Endothelial cell of umbilical vein (primary cell): Measurements from ENCODE around the gene USP48. TPM values are rescaled to one million over a fixed set of nuclear protein-coding genes. Genes with fewer than 3 reads are reported as not detected.

Experiments used
- BruUV-seq: library from RNA; stranded (reverse); fragments of 400-500 nt; replicated peaks from 2 replicates; lab custom pipeline; 2021; lab: Mats Ljungman, UMichigan
- CTCF ChIA-PET: fragments of 300-600, 350-600 bp; sonication (Branson Sonifier 250); formaldehyde crosslinking; loops from one replicate; lab custom pipeline; 2021; ENCODE audit warnings: antibody characterized with exemption, inconsistent platforms; lab: Charles Lee
- POLR2A ChIA-PET: fragments of 300-600, 350-600 bp; sonication (Branson Sonifier 250); formaldehyde crosslinking; loops from one replicate; lab custom pipeline; 2021; ENCODE audit warnings: antibody characterized with exemption, inconsistent platforms; lab: Charles Lee
- DNase-seq: peaks from one replicate; pipeline ENCODE4 v3.0.0-alpha.2; 2011; ENCODE audit warnings: low read depth, low spot score
- FAIRE-seq: peaks from 2 replicates; lab custom pipeline; 2011; peaks lifted over from hg19 to GRCh38; lab: Jason Lieb, UNC
- H2AFZ ChIP-seq: 2 replicates; pipeline ENCODE4 v1.6.0; 2012; ENCODE audit warnings: low read depth, low read length, control low read depth, inconsistent platforms
- H3K27ac ChIP-seq: 2 replicates; pipeline ENCODE4 v1.5.1; 2011; ENCODE audit warnings: low read depth, mild to moderate bottlenecking, control low read depth, low read length, moderate library complexity; ENCODE audit not compliant: insufficient read depth
- H3K27me3 ChIP-seq, 2 experiments: 2 replicates each; pipeline versions ENCODE4 v1.6.0 to v1.6.1; 2011; ENCODE audit warnings: low read length in 2 of 2, mixed read lengths in 1 of 2; ENCODE audit not compliant: control insufficient read depth in 2 of 2, insufficient read depth in 2 of 2
- H3K36me3 ChIP-seq, 2 experiments: 2 replicates in 1 of 2; 3 replicates in 1 of 2; pipeline ENCODE4 v1.5.1; 2011; ENCODE audit warnings: low read length in 2 of 2, mild to moderate bottlenecking in 1 of 2, moderate library complexity in 1 of 2; ENCODE audit not compliant: control insufficient read depth in 2 of 2, insufficient read depth in 2 of 2; ENCODE audit errors: extremely low read depth in 1 of 2
- H3K4me1 ChIP-seq: 3 replicates; pipeline ENCODE4 v1.5.1; 2011; ENCODE audit warnings: mild to moderate bottlenecking, low read length; ENCODE audit not compliant: control insufficient read depth, insufficient read depth; ENCODE audit errors: extremely low read depth
- H3K4me2 ChIP-seq: 2 replicates; pipeline ENCODE4 v1.6.1; 2011; ENCODE audit warnings: low read length, control low read depth, mixed read lengths; ENCODE audit not compliant: insufficient read depth
- H3K4me3 ChIP-seq, 3 experiments: fragments of 200-600 bp in 1 of 3; sonication (generic), shearing (Covaris generic) in 1 of 3; replicated peaks in 1 of 3; 2 replicates each; pipeline ENCODE4 v1.5.1; 2011 to 2016; ENCODE audit warnings: control low read depth in 3 of 3, low read length in 3 of 3, mild to moderate bottlenecking in 2 of 3, inconsistent platforms in 1 of 3, low read depth in 1 of 3, moderate library complexity in 1 of 3; ENCODE audit not compliant: insufficient read depth in 1 of 3
- H3K79me2 ChIP-seq: 2 replicates; pipeline ENCODE4 v1.6.0; 2012; ENCODE audit warnings: low read length, inconsistent platforms; ENCODE audit not compliant: control insufficient read depth, insufficient read depth
- H3K9ac ChIP-seq: replicated peaks from 2 replicates; pipeline ENCODE3; 2011; ENCODE audit warnings: low read length, control low read depth; ENCODE audit not compliant: insufficient read depth; ENCODE audit errors: extremely low read depth
- H3K9me1 ChIP-seq: replicated peaks from 3 replicates; pipeline ENCODE4 v1.6.0; 2011; ENCODE audit warnings: mild to moderate bottlenecking, low read length; ENCODE audit not compliant: control insufficient read depth, insufficient read depth; ENCODE audit errors: extremely low read depth
- H3K9me3 ChIP-seq: replicated peaks from 2 replicates; pipeline ENCODE4 v1.5.1; 2012; ENCODE audit warnings: low read length, inconsistent platforms; ENCODE audit not compliant: control insufficient read depth, insufficient read depth
- H4K20me1 ChIP-seq: replicated peaks from 2 replicates; pipeline ENCODE3; 2011; ENCODE audit warnings: mild to moderate bottlenecking, low read length; ENCODE audit not compliant: control insufficient read depth, insufficient read depth; ENCODE audit errors: extremely low read depth
- EZH2 ChIP-seq: IDR thresholded peaks from 2 replicates; pipeline ENCODE4 v1.6.1; 2012; ENCODE audit warnings: borderline replicate concordance, low read depth, mild to moderate bottlenecking, moderate library complexity, low read length, inconsistent platforms; ENCODE audit not compliant: severe bottlenecking
- FOS ChIP-seq: IDR thresholded peaks from 2 replicates; pipeline ENCODE4 v1.6.1; 2011; ENCODE audit warnings: mild to moderate bottlenecking, low read length, moderate library complexity, borderline replicate concordance; ENCODE audit not compliant: insufficient read depth
- GATA2 ChIP-seq: IDR thresholded peaks from 2 replicates; pipeline ENCODE4 v1.7.0; 2011; ENCODE audit warnings: low read depth, mild to moderate bottlenecking, moderate library complexity, mixed read lengths, low read length; ENCODE audit not compliant: insufficient read length, insufficient read depth
- JUN ChIP-seq: IDR thresholded peaks from 2 replicates; pipeline ENCODE4 v1.6.1; 2011; ENCODE audit warnings: borderline replicate concordance, low read depth; ENCODE audit not compliant: insufficient read length, insufficient read depth
- MAX ChIP-seq: IDR thresholded peaks from 2 replicates; pipeline ENCODE4 v1.6.1; 2011; ENCODE audit not compliant: insufficient read depth, insufficient read length
- POLR2A ChIP-seq: IDR thresholded peaks from 2 replicates; pipeline ENCODE4 v1.6.1; 2012; ENCODE audit warnings: low read depth, mild to moderate bottlenecking, control low read depth, low read length
- POLR2AphosphoS5 ChIP-seq: IDR thresholded peaks from 2 replicates; pipeline ENCODE4 v1.6.1; 2012; ENCODE audit warnings: low read depth, mild to moderate bottlenecking, control low read depth, low read length, moderate library complexity; ENCODE audit not compliant: insufficient read depth
- dilution Hi-C: fragments of 300-500 bp; cut with MboI; formaldehyde crosslinking; loops from one replicate; pipeline ENCODE4 v1.15.0; 2019; ENCODE audit warnings: low sequenced_read_pairs; ENCODE audit not compliant: extremely low pct_ligation_motif_present
- intact Hi-C: fragments of 100-400 bp; cut with micrococcal nuclease; formaldehyde crosslinking; loops from one replicate; pipeline ENCODE4 v1.10.0; 2022
- polyA plus RNA-seq, 4 experiments: library from polyadenylated mRNA; depleted of rRNA in 3 of 4; stranded (reverse) in 3 of 4; unstranded in 1 of 4; fragments of >200 nt; gene quantifications; 2 replicates each; pipeline versions ENCODE4 v1.2.1 to v1.2.3, GENCODE V29; 2011 to 2012; ENCODE audit warnings: missing spikeins in 1 of 4
- total RNA-seq: library from RNA; stranded (reverse); gene quantifications from 2 replicates; pipeline ENCODE4 v1.2.3, GENCODE V29; 2021
- TF ChIP-seq, protein P1 (sequence below), 2 donors: IDR thresholded peaks; 1 replicate in 1 of 2; 2 replicates in 1 of 2; pipeline ENCODE4 v1.5.1; 2011; ENCODE audit warnings: low read length in 2 of 2, mild to moderate bottlenecking in 2 of 2, moderate library complexity in 2 of 2, control low read depth in 1 of 2, inconsistent platforms in 1 of 2, low read depth in 1 of 2; ENCODE audit not compliant: insufficient read depth in 1 of 2; ENCODE audit errors: extremely low read depth in 1 of 2

The USP48 gene
- total and polyA plus RNA-seq, 2 donors (not counting 3 experiments of a cell fraction or from before 2014, with no cell fraction given) = 27.2 to 149 TPM

- Histone ChIP-seq H3K9ac (no peak overlapping the region), H3K36me3 (peaks cover 17 to 41% of the 10 kb centered on the region in 2 experiments), H3K4me2 (no peak overlapping the region), H3K27ac (no peak overlapping the region), H3K9me1 (no peaks in the 10 kb centered on the region), H3K4me3 (no peak overlapping the region), H4K20me1 (no peaks in the 10 kb centered on the region), H3K27me3 (no peaks in the 10 kb centered on the region), H3K79me2 (peaks cover 18% of the 10 kb centered on the region), H2AFZ (no peak overlapping the region), H3K9me3 (no peaks in the 10 kb centered on the region), H3K4me1 (peaks cover 11% of the 10 kb centered on the region)
- ChIA-PET POLR2A (no interaction called here), CTCF (interaction anchor here (0.6 to 1.7 kb wide), 2 partner anchors 10 to 13 kb away, joined by 3 to 5 read pairs; no protein-coding TSS in a partner anchor)
- intact Hi-C loops (loop anchor here (5.0 to 10.0 kb wide), 2 partner anchors 116 to 323 kb away; no protein-coding TSS in a partner anchor), dilution Hi-C loops (no loop called here)
- no peak for TF ChIP-seq POLR2A
- TF ChIP-seq EZH2 = no peak
- no peak for TF ChIP-seq POLR2AphosphoS5
- TF ChIP-seq, protein P1, sequence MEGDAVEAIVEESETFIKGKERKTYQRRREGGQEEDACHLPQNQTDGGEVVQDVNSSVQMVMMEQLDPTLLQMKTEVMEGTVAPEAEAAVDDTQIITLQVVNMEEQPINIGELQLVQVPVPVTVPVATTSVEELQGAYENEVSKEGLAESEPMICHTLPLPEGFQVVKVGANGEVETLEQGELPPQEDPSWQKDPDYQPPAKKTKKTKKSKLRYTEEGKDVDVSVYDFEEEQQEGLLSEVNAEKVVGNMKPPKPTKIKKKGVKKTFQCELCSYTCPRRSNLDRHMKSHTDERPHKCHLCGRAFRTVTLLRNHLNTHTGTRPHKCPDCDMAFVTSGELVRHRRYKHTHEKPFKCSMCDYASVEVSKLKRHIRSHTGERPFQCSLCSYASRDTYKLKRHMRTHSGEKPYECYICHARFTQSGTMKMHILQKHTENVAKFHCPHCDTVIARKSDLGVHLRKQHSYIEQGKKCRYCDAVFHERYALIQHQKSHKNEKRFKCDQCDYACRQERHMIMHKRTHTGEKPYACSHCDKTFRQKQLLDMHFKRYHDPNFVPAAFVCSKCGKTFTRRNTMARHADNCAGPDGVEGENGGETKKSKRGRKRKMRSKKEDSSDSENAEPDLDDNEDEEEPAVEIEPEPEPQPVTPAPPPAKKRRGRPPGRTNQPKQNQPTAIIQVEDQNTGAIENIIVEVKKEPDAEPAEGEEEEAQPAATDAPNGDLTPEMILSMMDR (IDR thresholded peaks at IDR 0.05; ENCODE audit: extremely low read depth in 1 of 2, insufficient read depth in 1 of 2, low read depth in 1 of 2, low read length in 2 of 2) = no peak
- no peak for TF ChIP-seq GATA2
- no peak for TF ChIP-seq JUN
- TF ChIP-seq MAX = no peak
- TF ChIP-seq FOS = no peak
- FAIRE-seq (no peak), DNase-seq (no peak)
- BruUV-seq = no TSS peak
Measured at GRCh38 chr1:21701401-21701800, 81.5 kb downstream of the USP48 start.
